GM19455 (cell line): ENCODE results near the gene AGAP1.

Experiments
- ATAC-seq: cut with Tn5 transposase; IDR thresholded peaks from one replicate; pipeline ENCODE4 v1.9.1; 2021; ENCODE audit not compliant: unreplicated experiment

The AGAP1 gene

GRCh38 chr2:235898766-235899165, 404.9 kb downstream of the AGAP1 start:
- ATAC-seq = no peak

DNA sequence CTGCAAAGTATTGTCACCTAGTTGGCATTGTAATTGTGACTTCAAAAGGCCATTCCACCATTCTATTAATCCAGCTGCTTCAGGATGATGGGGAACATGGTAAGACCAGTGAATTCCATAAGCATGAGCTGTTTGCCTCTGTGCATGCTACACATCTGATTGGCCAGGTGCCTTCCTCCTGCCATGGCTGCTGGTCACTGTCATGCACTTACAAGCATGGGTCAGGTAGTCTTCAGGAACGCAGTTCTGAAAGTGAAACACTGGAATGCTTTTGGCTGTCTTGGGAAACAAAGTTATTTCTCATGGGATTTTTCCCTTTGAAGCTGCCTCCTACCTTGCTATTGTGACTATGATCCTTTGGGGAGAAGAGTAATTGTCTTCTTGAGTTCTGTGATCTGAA, 406.8 kb downstream of the AGAP1 start:
- no peak for ATAC-seq

GRCh38 chr2:235901243-235901642, 407.4 kb downstream of the AGAP1 start:
- no peak for ATAC-seq

DNA sequence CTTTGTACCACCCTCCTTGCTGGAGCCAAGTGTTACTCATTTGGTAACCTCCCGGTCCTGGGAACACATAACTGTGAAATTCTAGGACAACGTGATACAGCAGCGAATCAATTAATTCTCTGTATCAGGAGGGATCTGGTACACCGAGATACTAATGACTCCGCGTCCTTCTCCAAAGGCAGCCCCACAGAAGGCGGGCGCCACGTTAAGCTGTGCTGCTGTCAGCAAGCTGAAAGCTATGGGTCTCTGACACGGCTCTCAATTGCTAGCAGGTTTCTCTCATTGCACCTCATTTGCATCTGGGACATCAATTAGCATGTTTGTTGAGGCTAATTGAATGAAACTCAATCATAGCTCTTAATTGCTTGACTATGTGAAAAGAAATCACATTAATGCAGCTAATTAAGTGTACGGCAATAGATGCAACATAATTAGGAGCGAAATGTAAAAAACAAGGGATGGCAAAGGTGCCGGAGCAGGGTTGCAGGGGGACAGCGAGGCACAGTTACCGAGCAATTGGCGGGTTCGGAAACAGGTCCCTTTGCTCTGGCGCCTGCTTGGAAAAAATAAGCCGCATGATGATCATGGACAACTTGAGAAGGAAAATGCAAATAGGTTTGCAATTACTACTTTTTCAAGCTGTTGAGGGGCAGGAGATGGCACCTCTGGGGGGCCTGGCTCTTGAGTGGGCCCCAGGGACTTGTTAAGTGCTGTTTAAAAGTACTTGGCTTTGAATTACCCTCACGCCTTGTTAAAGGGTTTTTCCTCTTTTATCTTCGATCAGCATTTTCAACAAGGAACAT, 410.1 kb downstream of the AGAP1 start:
- ATAC-seq = no peak

DNA sequence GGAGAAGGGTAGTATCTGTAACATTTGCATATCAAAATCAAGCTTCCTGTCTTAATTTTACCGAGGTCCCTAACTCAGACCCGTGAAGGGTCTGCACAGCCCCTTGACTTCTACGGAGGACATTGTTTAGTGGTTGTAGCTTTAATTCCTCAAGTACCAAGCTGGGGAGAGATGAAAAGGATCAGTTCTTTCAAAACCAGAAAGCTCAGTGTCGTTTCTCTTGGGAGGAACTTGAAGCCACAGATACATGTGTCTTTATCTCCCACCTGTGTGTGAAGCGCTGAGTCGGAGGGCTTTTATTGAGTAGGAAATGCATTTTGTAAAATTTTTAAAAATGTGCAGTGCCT, 410.7 kb downstream of the AGAP1 start:
- ATAC-seq = no peak

- ATAC-seq = peak; percentile 95
Measured at GRCh38 chr2:235908826-235909225, 415.0 kb downstream of the AGAP1 start.

DNA sequence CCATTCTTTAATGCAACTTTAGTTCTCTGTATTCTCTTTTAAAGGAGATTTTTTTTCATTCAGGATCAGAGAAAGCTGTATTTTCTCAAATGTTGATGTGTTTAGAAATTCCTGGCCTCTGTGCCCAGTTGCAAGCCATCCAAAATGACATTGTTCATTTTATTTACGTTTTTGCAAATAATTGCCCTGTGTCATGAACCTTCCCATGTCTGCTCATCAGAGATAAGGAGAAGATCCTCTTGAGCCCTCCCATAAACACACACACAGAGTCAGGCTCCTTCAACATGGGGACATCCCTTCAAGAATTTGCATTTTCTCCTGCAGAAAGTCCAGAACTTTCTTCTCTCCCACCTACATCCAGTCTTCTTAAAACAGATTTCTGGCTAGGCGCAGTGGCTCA, 415.5 kb downstream of the AGAP1 start:
- no peak for ATAC-seq

DNA sequence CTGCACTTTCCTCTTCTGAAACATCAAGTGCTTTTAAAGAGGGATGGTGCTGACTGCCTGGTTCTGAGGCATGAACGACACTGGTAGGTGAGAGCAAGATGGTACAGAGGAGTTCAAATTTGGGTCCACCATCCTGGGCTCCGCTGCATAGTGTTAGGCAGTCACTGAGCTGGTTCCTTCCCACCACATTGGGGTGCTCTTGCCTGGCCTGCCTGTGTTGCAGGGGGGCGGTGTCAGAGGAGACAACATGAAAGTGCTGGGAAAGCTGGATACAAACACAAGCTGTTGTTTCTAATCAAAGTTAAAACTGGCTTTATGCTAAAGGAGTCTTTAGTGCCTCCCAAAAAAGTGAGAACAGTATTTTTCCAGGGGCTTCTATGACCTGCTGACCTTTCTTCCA, 416.2 kb downstream of the AGAP1 start:
- ATAC-seq = no peak

DNA sequence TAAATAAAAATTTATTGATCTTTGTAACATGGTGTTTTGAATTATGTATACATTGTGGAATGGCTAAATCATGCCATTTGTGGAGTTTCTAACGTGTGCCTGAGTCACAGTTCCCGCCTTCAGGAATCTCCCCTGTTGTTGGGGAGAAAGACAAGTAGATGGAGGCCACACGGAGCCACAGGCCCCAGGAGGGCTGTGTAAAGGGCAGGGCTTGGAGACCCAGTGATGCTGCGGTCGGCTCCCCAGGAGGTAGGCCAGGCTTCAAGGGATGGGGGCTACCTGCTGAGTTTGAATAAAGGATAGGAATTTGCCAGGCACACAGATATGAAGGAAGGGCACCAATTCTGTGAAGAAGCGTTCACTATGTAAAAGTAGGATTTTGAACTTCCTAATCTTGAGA, 417.3 kb downstream of the AGAP1 start:
- no peak for ATAC-seq

DNA sequence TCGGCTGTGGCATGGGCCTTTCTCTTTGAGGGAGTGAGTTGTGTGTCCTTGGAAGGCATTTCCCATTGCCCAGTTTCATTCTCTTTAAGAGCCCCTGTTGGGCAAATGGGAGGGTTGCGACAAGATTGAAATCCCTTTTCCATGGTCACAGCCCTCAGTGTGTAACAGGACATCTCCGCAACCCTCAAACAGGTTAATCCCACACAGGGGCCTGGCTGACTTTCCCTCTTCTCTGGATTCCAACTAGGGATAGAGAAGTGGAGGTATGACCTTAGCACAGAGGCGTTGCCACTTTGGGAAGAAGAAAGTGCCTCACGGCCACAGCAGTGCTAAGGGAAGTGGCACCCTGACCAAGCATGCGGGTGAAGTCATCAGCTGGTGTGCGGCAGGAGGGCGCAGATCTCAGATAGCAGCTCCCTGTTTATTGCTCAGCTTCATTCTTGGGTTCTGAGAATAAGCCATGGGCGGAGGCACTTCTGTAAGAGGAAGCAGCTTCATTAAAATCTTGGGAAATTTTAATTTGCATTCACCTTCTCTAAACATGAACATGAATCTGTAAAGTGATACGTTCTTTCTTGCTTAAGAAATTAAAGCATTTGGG, 417.9 kb downstream of the AGAP1 start:
- ATAC-seq = no peak

DNA sequence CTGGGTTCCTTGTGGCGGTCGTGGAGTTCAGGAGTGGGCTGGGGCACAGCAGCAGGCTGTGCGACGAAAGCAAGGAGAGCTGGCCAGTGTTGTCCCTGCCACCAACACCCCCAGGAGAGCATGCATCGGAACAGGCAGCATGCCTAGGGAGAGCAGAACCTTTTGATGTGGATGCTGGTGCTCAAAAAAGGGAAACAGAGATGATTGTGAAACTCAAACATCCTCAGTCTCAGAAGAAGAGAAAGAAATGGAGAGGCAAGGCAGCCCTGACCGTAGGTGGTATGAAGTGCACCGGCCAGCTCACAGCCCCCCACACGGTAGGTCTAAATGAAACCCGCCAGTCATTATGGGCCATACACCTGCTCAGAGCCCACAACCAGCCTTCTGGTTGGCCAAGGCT, 420.9 kb downstream of the AGAP1 start:
- no peak for ATAC-seq

GRCh38 chr2:235917506-235917905, 423.7 kb downstream of the AGAP1 start:
- no peak for ATAC-seq

GRCh38 chr2:235918876-235919275, 425.0 kb downstream of the AGAP1 start:
- no peak for ATAC-seq

DNA sequence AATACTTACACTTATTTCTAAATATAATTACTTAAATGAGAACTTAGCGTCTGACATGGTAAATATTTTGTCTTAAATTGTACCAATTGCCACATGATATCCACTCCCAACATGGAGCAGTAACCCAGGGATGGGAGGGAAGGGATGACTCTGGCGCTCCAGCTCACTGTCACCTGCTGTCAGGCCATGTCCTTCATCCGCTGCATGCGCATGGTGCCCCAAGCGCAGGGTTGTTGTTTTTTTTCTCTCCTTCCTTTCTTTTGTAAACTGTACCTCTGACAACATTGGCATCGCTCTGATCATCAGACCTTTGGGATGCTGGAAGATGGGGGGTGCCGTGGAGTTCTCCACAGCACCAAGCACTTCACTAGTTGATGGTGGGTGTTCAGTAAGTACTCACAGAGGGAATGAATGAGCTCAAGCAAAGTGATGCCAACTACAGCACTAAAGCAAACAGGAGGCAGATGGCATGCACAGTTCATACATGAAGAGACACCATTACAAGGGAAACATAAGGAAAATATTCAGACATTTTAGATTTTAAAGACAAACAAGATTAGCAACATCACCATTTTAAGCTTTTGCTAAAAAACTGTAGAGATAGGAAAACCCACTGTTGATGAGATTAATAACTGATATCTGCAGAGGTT, 426.5 kb downstream of the AGAP1 start:
- no peak for ATAC-seq

- ATAC-seq = no peak
Measured at GRCh38 chr2:235921508-235922191, 427.8 kb downstream of the AGAP1 start.

DNA sequence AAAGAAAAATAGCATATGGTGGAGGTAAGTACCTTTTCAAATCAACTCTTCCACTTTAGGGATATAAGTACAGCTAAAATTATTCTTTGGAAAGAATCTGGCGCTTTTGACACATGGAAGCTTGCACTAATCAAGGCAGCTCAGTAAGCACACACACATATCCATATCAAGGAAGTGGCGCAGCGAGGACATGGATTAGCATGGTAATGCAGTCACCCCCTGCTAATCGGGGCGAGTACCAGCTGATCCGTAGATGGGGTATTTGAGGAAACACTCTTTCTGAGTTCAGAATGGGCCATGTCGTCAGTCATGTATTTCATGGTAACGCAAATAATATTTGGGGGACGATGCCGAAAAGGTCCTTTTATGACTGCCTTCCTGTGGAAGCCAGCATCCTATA, 429.0 kb downstream of the AGAP1 start:
- ATAC-seq = no peak

DNA sequence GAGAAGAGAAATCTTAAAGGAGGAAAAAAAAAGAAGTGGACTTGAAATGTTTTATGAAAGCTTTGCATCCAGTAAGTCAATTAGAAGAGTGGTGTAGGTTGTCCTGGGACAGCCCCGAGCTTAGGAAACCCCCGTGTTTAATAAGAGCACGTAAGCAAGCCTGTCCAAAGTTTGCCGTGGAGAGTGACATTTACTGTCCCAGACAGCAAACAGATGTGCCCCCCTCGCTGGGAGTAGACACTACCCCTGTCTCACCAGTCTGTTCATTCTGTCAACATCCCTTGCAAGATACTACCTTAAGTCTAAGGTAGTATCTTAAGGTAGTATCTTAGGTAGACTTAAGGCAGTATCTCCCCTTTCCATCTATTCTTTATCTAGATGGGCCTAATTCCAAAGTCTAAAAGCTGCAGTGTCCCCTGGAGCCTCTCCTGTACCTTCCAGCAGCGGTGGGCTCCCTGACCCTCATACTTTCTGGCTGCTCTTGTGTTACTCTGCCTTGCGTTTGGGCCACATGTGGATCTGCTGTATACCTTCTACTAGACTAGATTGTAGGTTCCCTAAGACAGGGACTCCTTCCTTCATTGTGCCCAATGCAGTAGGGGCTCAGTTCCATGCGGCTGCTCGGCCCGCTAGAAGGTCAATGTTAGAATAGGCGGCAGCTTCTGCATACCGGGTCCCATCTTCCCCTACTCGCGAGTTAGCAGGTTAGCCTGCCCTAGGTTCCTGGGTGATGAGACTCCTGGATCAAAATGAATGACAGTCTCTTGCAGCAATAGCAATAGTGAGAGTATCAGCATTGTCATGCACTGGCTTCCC, 430.2 kb downstream of the AGAP1 start:
- ATAC-seq = no peak

GRCh38 chr2:235924675-235925063, 430.8 kb downstream of the AGAP1 start:
- ATAC-seq = no peak

DNA sequence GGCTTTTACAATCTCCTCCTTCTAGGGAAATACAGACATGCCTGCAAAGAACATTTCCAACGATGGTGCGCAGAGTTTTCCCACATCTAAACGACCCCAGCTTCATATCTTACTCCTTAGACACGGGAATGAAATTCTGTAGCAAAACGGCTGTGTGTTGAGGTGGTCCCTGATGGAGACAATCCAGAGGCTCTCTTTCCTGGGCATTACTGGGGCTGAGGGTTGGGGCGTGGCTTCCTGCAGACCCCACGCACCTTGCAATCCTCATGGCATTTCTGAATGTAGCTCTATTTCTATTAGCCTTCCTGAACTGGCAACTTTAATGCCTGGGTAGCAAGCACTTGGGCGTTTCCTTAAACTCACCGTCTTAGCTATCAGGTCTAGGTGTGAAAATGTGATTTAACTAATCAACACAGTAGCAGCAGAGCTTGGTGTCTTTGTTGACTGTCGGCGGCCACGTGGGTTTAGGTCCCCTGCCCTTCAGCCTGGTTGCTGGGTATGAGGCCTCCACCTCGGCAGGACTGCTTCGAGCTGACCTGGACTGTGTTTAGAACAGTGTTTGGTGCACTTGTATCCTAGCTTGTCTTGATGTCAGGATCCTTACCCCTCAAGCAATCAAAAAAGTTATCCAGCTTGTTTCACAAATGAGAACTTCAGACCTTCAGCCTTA, 431.5 kb downstream of the AGAP1 start:
- ATAC-seq = no peak

DNA sequence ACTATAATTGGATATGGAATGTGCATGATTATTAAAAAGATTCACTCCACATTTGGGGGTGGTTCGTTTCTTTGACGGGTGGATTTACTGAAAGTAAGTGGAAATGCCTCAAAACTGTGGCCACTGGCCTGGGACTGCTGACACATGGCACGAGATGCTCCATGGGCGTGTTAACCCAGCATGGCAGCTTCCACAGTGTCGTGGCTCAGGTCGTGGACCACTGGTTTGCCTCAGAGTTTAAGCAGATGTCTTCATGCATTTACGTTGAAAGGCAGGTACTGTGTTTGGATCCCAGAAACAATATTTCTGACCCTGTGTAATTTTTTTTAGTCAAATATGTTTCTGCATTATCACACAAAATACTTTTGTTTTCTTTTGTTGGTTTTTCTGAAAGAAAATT, 432.4 kb downstream of the AGAP1 start:
- ATAC-seq = no peak
